Measurements from ENCODE around the gene DPP10.

DPP10 gene

GRCh38 chr2:115573756-115574155, 1131.3 kb downstream of the DPP10 start:
- no peak overlapping the region for H3K27ac ChIP-seq
- no peak for TF ChIP-seq CTCF (IDR thresholded peaks at IDR 0.05)

- TF ChIP-seq ZFX (IDR thresholded peaks at IDR 0.05; ENCODE audit: borderline replicate concordance) (no peak), CTCF (IDR thresholded peaks at IDR 0.05) (no peak)
Observed at GRCh38 chr2:115574667-115575066, 1132.2 kb downstream of the DPP10 start.

GRCh38 chr2:115580784-115581183, 1138.3 kb downstream of the DPP10 start:
- H3K27ac ChIP-seq, result no peak overlapping the region
- TF ChIP-seq ZFX (IDR thresholded peaks at IDR 0.05; ENCODE audit: borderline replicate concordance) (no peak), CTCF (IDR thresholded peaks at IDR 0.05) (no peak)

More at GRCh38 chr2:115574667-115575066, 1132.2 kb downstream of the DPP10 start:
- H3K27ac ChIP-seq, result no peak overlapping the region

- TF ChIP-seq ZFX (IDR thresholded peaks at IDR 0.05; ENCODE audit: borderline replicate concordance), result no peak
- no peak for TF ChIP-seq CTCF (IDR thresholded peaks at IDR 0.05)
- H3K27ac ChIP-seq, result no peak overlapping the region
Observed at GRCh38 chr2:115584507-115584906, 1142.1 kb downstream of the DPP10 start.

- no peak overlapping the region for H3K27ac ChIP-seq
- no peak for TF ChIP-seq CTCF (IDR thresholded peaks at IDR 0.05)
- TF ChIP-seq ZFX (IDR thresholded peaks at IDR 0.05; ENCODE audit: borderline replicate concordance), result no peak
Observed at GRCh38 chr2:115596659-115597375, 1154.4 kb downstream of the DPP10 start.

- H3K27ac ChIP-seq, result no peak overlapping the region
- TF ChIP-seq CTCF (IDR thresholded peaks at IDR 0.05) (no peak), ZFX (IDR thresholded peaks at IDR 0.05; ENCODE audit: borderline replicate concordance) (no peak)
Observed at GRCh38 chr2:115603285-115603684, 1160.8 kb downstream of the DPP10 start.

GRCh38 chr2:115606350-115606749, 1163.9 kb downstream of the DPP10 start:
- no peak overlapping the region for H3K27ac ChIP-seq
- no peak for TF ChIP-seq CTCF (IDR thresholded peaks at IDR 0.05)

Data from 22Rv1 (cell line).